BLaER1 treated with 17β-estradiol and CSF1 and Interleukin-3, amounts not matched to agents 10 nM and 100 nM (cell line): Measurements from ENCODE around the gene GLIS1.

Experiments used
- H3K27ac ChIP-seq, 11 experiments: shearing (Covaris generic); formaldehyde crosslinking; 2 replicates each; pipeline ENCODE4 v1.8.1; 2022
- H3K27me3 ChIP-seq, 11 experiments: shearing (Covaris generic); formaldehyde crosslinking; 2 replicates each; pipeline ENCODE4 v1.8.1; 2022
- H3K36me3 ChIP-seq, 11 experiments: shearing (Covaris generic); formaldehyde crosslinking; 2 replicates each; pipeline ENCODE4 v1.8.1; 2022
- H3K4me1 ChIP-seq, 10 experiments: shearing (Covaris generic); formaldehyde crosslinking; 2 replicates each; pipeline ENCODE4 v1.8.1; 2022
- H3K4me2 ChIP-seq, 11 experiments: shearing (Covaris generic); formaldehyde crosslinking; 2 replicates each; pipeline ENCODE4 v1.8.1; 2022
- H3K4me3 ChIP-seq, 10 experiments: shearing (Covaris generic); formaldehyde crosslinking; 2 replicates each; pipeline ENCODE4 v1.8.1; 2022
- H3K9ac ChIP-seq, 11 experiments: shearing (Covaris generic); formaldehyde crosslinking; 2 replicates each; pipeline ENCODE4 v1.8.1; 2022
- H3K9me3 ChIP-seq, 11 experiments: shearing (Covaris generic); formaldehyde crosslinking; replicated peaks in 1 of 11; 2 replicates each; pipeline ENCODE4 v1.8.1; 2022
- H4K20me1 ChIP-seq, 11 experiments: shearing (Covaris generic); formaldehyde crosslinking; 2 replicates each; pipeline ENCODE4 v1.8.1; 2022
- Cebpa-rat ChIP-seq, 11 experiments: shearing (Covaris generic); IDR thresholded peaks; 2 replicates each; pipeline ENCODE4 v1.8.1; 2022

GLIS1 gene

DNA sequence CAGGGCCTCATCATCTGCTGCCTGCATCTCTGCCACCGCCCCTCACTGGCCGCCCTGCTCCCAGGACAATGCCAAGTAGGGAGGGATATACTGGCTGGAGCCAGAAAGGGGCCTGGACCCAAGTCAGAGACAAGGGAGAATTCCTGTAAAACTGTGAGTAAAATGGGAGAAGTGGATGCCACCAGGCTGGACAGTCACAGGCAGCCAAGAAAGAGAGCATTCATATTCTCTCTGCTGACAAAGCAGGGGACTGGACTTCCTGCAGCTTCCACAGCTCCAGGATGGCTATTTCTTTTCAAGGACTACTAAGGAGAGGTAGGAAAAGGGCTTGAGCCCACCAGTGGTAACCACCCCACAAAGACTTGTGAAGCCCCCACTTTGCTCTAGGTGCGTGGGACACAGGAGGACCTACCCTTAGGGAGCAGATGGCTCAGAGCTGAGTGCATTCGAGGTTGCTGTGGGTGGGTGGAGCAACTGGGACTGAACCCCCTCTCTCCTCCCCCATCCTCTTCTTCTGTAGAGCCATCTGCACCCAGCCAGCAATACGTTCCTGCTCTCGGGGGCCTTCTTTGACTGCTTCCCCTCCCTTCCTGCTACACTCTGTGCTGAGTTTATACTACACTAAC, 57.5 kb downstream of the GLIS1 start:
- peak overlapping the region; percentile 10 to 81 (median 64); a peak in 21 of 22 replicates for H3K4me2 ChIP-seq
- H3K4me3 ChIP-seq: no peak overlapping the region
- H3K4me1 ChIP-seq: peaks cover 10 to 51% (median 41%) of the 10 kb centered on the region in 10 experiments
- H4K20me1 ChIP-seq: peaks cover 0 to 7% (median 0%) of the 10 kb centered on the region in 11 experiments; a peak in 3 of 22 replicates
- 0 out of 22 replicates have a peak overlapping the region, but pooled peaks of 1 of the 11 experiments have one; percentile 7 for H3K27ac ChIP-seq
- no peak for TF ChIP-seq Cebpa-rat (IDR thresholded peaks at IDR 0.05)
- H3K36me3 ChIP-seq: no peaks in the 10 kb centered on the region
- no peaks in the 10 kb centered on the region for H3K9me3 ChIP-seq
- no peaks in the 10 kb centered on the region; a peak in 1 of 22 replicates for H3K27me3 ChIP-seq
- H3K9ac ChIP-seq: peak overlapping the region in 1 of 11 experiments; percentile 11; a peak in 2 of 22 replicates

DNA sequence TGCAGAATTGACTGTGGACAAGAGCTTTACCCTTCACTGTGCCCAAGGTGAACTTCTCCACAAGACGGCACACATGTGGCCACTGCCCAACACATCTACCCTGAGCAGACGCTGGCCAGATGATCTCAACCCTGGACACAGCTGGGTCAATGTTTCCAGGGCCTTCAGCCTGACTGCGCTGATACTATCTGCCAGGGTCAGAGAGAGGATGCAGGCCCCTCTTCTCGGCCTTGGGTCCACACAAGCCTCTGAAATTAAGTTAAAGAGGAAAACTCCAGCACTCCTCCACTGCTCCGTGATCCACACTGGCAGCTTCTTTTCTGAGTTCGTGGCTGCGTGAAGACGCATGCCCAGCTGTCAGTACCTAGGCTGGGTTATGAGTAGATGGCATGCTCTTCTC, 58.1 kb downstream of the GLIS1 start:
- peaks cover 10 to 46% (median 35%) of the 10 kb centered on the region in 10 experiments for H3K4me1 ChIP-seq
- no peak overlapping the region for H3K9ac ChIP-seq
- 0 out of 22 replicates have a peak overlapping the region, but pooled peaks of 1 of the 11 experiments have one; percentile 7 for H3K27ac ChIP-seq
- H4K20me1 ChIP-seq: peaks cover 0 to 7% (median 0%) of the 10 kb centered on the region in 11 experiments; a peak in 3 of 22 replicates
- no peak for TF ChIP-seq Cebpa-rat (IDR thresholded peaks at IDR 0.05)
- no peak overlapping the region for H3K4me3 ChIP-seq
- no peaks in the 10 kb centered on the region for H3K9me3 ChIP-seq
- no peaks in the 10 kb centered on the region for H3K36me3 ChIP-seq
- no peaks in the 10 kb centered on the region; a peak in 1 of 22 replicates for H3K27me3 ChIP-seq
- H3K4me2 ChIP-seq: peak overlapping the region in 4 of 11 experiments; percentile 60 to 81 (median 74); a peak in 5 of 22 replicates

DNA sequence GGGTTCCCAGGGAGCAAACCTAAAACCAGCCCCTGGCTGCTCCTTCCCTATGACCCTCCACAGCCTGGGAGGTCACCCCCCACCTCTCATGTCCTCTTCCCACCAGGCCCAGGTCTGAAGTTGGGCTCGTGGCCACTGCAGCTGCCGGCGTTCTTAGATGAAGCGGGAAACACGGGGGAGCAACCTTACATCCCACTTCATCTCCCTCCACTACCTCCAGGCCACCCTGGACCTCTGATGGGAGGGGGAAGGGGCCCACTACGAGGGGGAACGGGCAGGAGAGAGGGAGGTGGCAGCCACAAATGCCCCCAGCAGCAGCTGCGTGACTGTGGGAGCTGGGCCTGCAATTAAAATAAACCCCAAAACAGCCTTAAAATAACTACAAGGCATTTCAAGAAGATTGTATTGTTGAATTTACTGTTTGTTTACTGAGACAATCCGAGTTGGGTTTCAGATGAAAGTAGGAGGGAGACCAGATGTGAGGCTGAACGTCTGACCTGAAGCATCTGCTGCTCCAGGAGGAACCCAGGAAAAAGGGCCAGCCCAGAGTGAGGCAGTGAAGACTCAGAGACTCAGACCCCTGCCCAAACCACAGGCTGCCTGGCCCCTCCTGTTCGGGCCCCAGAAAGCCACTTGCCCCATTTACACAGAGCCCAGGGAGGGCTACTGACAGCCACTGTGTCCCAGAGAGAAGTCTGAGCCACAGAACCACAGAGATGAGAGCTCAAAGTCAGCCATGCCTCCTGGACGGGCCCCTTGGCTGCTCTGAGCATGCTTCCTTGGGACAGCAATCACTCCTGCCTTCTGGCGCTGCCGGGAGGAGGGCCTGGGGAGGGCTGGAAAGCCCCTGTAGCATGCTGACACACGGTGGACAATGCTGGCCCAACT, 59.8 kb downstream of the GLIS1 start:
- no peaks in the 10 kb centered on the region for H3K9me3 ChIP-seq
- no peak overlapping the region for H3K4me3 ChIP-seq
- peaks cover 0 to 7% (median 0%) of the 10 kb centered on the region in 11 experiments; a peak in 2 of 22 replicates for H4K20me1 ChIP-seq
- peaks cover 10 to 35% (median 27%) of the 10 kb centered on the region in 10 experiments for H3K4me1 ChIP-seq
- H3K36me3 ChIP-seq: no peaks in the 10 kb centered on the region
- TF ChIP-seq Cebpa-rat (IDR thresholded peaks at IDR 0.05): no peak
- H3K27ac ChIP-seq: no peak overlapping the region
- no peaks in the 10 kb centered on the region for H3K27me3 ChIP-seq
- H3K9ac ChIP-seq: 0 out of 22 replicates have a peak overlapping the region, but pooled peaks of 1 of the 11 experiments have one; percentile 21
- H3K4me2 ChIP-seq: peak overlapping the region in 7 of 11 experiments; percentile 10 to 47 (median 33); a peak in 12 of 22 replicates

DNA sequence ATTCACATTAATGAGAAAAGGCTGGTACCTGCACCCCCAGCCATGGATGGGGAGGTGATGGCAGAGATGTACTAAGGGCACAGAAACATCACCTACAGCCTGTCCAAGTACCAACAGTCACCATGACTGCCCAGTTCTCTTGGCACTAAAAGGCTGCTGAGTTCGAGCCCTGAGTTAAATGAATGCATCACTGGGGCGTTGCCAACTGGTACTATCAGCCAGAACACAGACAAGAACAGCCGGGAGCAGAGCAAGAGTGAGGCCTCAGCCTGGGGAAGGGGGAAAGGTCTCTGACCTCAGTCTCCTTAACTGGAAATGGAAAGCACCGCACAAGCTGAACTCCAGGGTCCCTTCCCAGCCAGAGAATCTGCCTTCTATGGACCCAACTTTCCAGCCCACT, 60.5 kb downstream of the GLIS1 start:
- Histone ChIP-seq H3K36me3 (no peaks in the 10 kb centered on the region), H3K27ac (no peak overlapping the region), H3K27me3 (no peaks in the 10 kb centered on the region), H3K4me1 (peaks cover 10 to 35% (median 27%) of the 10 kb centered on the region in 10 experiments), H3K9me3 (no peaks in the 10 kb centered on the region), H4K20me1 (peaks cover 0 to 7% (median 0%) of the 10 kb centered on the region in 11 experiments; a peak in 2 of 22 replicates), H3K9ac (no peak overlapping the region), H3K4me2 (peak overlapping the region in 3 of 11 experiments; percentile 19 to 47 (median 33); a peak in 6 of 22 replicates), H3K4me3 (no peak overlapping the region)
- TF ChIP-seq Cebpa-rat (IDR thresholded peaks at IDR 0.05): no peak

DNA sequence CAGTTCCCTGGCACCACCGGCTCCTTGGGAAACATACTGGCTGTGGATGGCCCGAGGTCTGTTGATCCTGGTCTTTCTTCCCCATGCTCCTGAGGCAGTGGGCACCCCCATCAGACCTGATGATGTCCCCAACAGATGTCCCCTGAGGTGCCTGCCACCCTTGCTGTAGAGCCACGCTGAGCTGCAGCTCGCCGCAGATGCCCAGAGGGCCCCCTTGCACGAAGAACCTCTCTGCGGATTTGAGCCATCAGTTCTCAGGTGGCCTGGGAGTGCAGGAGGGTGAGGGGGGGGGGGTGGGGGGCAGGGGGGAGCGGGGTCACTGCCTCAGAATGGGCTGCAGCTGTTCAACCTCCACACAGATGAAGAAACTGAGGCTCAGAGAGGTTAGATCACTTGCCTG, 60.9 kb downstream of the GLIS1 start:
- Histone ChIP-seq H3K36me3 (no peaks in the 10 kb centered on the region), H3K27me3 (no peaks in the 10 kb centered on the region), H4K20me1 (peaks cover 0 to 3% (median 0%) of the 10 kb centered on the region in 11 experiments; a peak in 2 of 22 replicates), H3K4me2 (no peak overlapping the region), H3K4me1 (peaks cover 10 to 35% (median 27%) of the 10 kb centered on the region in 10 experiments), H3K9me3 (no peaks in the 10 kb centered on the region), H3K4me3 (no peak overlapping the region), H3K9ac (no peak overlapping the region), H3K27ac (no peak overlapping the region)
- no peak for TF ChIP-seq Cebpa-rat (IDR thresholded peaks at IDR 0.05)

DNA sequence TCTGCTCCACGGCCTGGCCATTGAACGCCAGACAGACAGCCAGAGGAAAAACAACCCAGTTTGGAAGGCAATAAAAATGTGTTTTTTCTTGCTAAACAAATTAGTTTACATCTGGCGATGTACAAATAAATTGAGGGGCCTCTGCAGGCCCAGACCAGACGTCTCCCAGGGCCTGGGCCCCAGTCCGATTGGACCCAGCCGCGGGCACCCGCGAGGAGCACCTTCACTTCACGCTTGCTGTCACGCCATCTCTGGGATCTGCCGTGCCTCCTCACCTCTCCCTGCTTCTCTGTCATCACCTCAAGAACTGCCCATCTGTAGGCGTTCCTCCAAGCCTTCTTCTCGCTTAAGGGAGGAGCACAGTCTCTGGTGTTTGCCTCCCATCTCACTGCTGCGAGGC, 61.5 kb downstream of the GLIS1 start:
- no peak overlapping the region for H3K9ac ChIP-seq
- no peak overlapping the region for H3K27ac ChIP-seq
- no peak for TF ChIP-seq Cebpa-rat (IDR thresholded peaks at IDR 0.05)
- H3K4me3 ChIP-seq: no peak overlapping the region
- H3K27me3 ChIP-seq: no peaks in the 10 kb centered on the region
- H3K9me3 ChIP-seq: no peaks in the 10 kb centered on the region
- peaks cover 10 to 32% (median 25%) of the 10 kb centered on the region in 10 experiments for H3K4me1 ChIP-seq
- no peak overlapping the region for H3K4me2 ChIP-seq
- H3K36me3 ChIP-seq: no peaks in the 10 kb centered on the region
- no peaks in the 10 kb centered on the region; a peak in 2 of 22 replicates for H4K20me1 ChIP-seq

DNA sequence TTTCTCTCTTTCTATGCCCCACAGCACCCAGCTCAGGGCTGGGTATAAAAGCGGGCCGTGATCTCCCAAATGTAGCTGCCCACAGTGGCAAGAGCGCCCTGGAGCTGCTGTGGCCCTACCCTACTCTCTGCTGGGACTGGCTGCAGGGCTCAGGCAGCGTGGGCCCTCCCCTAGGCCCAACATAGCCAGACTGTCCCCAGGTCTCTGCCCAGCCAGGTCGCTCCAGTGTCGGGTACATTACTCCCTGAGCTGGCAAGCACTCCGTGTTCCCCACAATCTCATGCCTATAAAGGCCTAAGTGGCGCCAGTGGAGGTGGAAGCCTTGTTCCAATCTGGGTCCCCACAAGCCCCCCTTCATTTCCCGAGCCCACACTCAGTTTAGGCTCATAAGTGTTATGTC, 66.2 kb downstream of the GLIS1 start:
- Histone ChIP-seq H3K27ac (no peak overlapping the region), H4K20me1 (no peaks in the 10 kb centered on the region; a peak in 2 of 22 replicates), H3K4me3 (no peak overlapping the region), H3K27me3 (no peaks in the 10 kb centered on the region), H3K36me3 (no peaks in the 10 kb centered on the region), H3K9ac (no peak overlapping the region), H3K9me3 (no peaks in the 10 kb centered on the region), H3K4me1 (0 out of 20 replicates have a peak, but pooled peaks cover 0 to 4% (median 0%) of the 10 kb centered on the region in 10 experiments), H3K4me2 (no peak overlapping the region)
- TF ChIP-seq Cebpa-rat (IDR thresholded peaks at IDR 0.05): no peak

DNA sequence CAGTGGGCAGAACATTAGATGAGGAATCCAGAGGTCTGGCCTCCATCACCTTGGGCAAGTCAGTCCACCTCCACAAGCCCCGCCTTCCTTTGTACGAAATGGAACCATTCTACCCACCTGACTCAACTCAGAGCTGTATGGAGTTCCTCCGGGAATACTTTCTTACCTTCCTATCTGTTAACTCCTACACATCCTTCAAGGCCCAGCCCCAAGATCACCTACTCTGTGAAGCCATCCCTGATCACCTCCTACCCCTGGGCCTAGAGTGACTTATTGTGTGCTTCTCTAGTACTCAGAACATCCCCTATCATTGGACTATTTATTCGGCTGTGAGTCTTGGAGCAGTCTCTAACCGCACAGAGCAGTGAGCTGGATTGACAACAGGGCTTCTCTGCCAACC, 66.7 kb downstream of the GLIS1 start:
- H3K4me2 ChIP-seq: no peak overlapping the region
- TF ChIP-seq Cebpa-rat (IDR thresholded peaks at IDR 0.05): no peak
- H3K4me1 ChIP-seq: 0 out of 20 replicates have a peak, but pooled peaks cover 0 to 4% (median 0%) of the 10 kb centered on the region in 10 experiments
- H3K27me3 ChIP-seq: no peaks in the 10 kb centered on the region
- H3K9me3 ChIP-seq: no peaks in the 10 kb centered on the region
- H3K27ac ChIP-seq: no peak overlapping the region
- H3K4me3 ChIP-seq: no peak overlapping the region
- H3K9ac ChIP-seq: no peak overlapping the region
- no peaks in the 10 kb centered on the region for H3K36me3 ChIP-seq
- no peaks in the 10 kb centered on the region; a peak in 2 of 22 replicates for H4K20me1 ChIP-seq
